Measurements from ENCODE around the gene DCUN1D1.

Gene DCUN1D1

DNA sequence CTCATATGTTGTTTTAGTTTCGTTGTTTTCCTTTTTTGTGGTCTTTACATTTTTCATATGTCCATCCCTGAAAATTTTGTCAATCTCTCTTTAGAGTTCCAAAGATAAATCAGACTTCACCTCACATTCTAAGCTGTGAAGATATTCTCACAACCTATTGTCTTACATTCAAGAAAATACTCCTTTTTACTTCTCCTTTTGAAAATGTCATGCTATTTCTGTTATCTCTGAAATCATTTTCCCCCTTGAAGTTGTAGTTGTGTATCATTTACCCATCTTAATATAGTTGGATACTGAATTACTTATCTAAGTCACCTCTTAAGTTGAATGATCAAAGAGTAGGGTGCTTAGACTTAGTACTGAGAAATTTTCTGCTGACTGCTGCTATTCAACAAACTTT is 74.3 kb downstream of the DCUN1D1 start:
- Histone ChIP-seq H3K9me3 (no peaks in the 10 kb centered on the region), H3K4me3 (ENCODE audit: low read depth in 1 of 2, low read length in 1 of 2) (no peak overlapping the region), H3K27me3 (no peaks in the 10 kb centered on the region), H3K27ac (no peak overlapping the region), H3K4me1 (ENCODE audit: control insufficient read depth in 1 of 2, insufficient read depth in 1 of 2, low read depth in 1 of 2, low read length in 1 of 2) (no peaks in the 10 kb centered on the region), H3K36me3 (peaks cover 80% of the 10 kb centered on the region)
- TF ChIP-seq, protein P1, sequence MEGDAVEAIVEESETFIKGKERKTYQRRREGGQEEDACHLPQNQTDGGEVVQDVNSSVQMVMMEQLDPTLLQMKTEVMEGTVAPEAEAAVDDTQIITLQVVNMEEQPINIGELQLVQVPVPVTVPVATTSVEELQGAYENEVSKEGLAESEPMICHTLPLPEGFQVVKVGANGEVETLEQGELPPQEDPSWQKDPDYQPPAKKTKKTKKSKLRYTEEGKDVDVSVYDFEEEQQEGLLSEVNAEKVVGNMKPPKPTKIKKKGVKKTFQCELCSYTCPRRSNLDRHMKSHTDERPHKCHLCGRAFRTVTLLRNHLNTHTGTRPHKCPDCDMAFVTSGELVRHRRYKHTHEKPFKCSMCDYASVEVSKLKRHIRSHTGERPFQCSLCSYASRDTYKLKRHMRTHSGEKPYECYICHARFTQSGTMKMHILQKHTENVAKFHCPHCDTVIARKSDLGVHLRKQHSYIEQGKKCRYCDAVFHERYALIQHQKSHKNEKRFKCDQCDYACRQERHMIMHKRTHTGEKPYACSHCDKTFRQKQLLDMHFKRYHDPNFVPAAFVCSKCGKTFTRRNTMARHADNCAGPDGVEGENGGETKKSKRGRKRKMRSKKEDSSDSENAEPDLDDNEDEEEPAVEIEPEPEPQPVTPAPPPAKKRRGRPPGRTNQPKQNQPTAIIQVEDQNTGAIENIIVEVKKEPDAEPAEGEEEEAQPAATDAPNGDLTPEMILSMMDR (IDR thresholded peaks at IDR 0.05), result no peak

DNA sequence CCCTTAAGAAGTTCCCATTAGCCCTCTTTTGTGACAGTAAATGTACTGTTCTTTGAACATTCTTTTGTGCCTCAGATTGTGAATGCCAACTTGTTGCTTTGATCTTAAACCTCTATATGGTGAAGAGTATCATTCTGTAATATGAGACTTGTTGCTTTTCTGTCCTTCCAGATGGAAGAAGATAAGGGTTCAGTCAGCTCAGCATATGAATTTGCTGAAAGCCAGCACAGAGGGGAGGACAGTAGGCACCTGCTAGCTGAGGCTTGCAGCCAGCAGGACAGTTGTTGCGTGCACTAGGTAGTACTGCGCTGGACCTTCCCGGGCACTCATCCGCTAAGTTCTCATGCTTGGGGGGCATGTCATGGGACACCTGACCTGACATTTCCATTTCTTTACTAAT is 74.7 kb downstream of the DCUN1D1 start:
- TF ChIP-seq, protein P1 (IDR thresholded peaks at IDR 0.05), result no peak
- Histone ChIP-seq H3K4me1 (ENCODE audit: control insufficient read depth in 1 of 2, insufficient read depth in 1 of 2, low read depth in 1 of 2, low read length in 1 of 2) (no peaks in the 10 kb centered on the region), H3K36me3 (peaks cover 79% of the 10 kb centered on the region)

DNA sequence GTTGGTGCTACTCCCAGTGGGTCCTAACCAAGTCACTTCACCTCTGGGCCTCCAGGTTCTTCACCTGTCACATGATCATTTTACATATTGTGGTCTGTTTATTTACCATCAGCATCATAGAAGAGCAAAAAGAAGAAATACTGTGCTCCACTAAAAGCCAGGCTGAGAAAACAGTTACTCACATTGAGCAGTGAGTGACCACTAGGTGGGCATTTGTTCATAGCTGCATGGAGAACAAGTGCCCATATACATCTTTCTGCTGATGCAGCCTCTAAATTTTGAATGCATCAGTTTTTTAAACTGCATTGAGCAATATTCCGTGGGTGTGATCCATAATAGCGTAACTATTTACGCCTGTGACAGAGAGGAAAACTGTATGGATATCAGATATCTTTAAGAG is 76.2 kb downstream of the DCUN1D1 start:
- TF ChIP-seq, protein P1 (IDR thresholded peaks at IDR 0.05), result no peak
- Histone ChIP-seq H3K4me1 (ENCODE audit: control insufficient read depth in 1 of 2, insufficient read depth in 1 of 2, low read depth in 1 of 2, low read length in 1 of 2) (no peaks in the 10 kb centered on the region), H3K4me3 (ENCODE audit: low read depth in 1 of 2, low read length in 1 of 2) (no peak overlapping the region), H3K27ac (no peak overlapping the region), H3K36me3 (peaks cover 84% of the 10 kb centered on the region), H3K27me3 (no peaks in the 10 kb centered on the region), H3K9me3 (no peaks in the 10 kb centered on the region)

More for the DNA sequence above, 74.7 kb downstream of the DCUN1D1 start:
- Histone ChIP-seq H3K4me3 (ENCODE audit: low read depth in 1 of 2, low read length in 1 of 2) (no peak overlapping the region), H3K9me3 (no peaks in the 10 kb centered on the region), H3K27ac (no peak overlapping the region), H3K27me3 (no peaks in the 10 kb centered on the region)

DNA sequence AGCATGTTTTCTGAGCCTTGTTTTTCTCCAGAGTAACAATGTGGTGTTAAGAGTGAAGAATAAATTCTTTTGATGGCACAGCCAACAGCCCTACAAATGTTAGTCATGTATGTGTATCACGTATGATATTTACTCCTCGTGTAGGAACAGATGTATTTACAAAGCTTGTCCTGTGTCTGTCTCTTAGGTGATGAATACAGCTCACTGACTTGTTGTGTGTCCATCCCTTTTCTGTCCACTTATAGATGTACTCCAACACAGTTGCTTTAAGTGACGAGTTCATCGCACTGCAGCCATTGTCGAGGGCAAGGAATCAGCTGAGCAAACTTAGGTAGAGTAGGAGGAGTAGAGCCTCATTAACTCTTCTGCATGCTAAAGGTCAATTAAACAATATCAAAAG is 78.1 kb downstream of the DCUN1D1 start:
- no peak overlapping the region for H3K4me3 ChIP-seq (ENCODE audit: low read depth in 1 of 2, low read length in 1 of 2)
- no peaks in the 10 kb centered on the region for H3K9me3 ChIP-seq
- TF ChIP-seq, protein P1 (IDR thresholded peaks at IDR 0.05), result no peak
- no peak overlapping the region for H3K27ac ChIP-seq
- H3K36me3 ChIP-seq, result peaks cover 92% of the 10 kb centered on the region
- H3K27me3 ChIP-seq, result no peaks in the 10 kb centered on the region
- H3K4me1 ChIP-seq (ENCODE audit: control insufficient read depth in 1 of 2, insufficient read depth in 1 of 2, low read depth in 1 of 2, low read length in 1 of 2), result no peaks in the 10 kb centered on the region

DNA sequence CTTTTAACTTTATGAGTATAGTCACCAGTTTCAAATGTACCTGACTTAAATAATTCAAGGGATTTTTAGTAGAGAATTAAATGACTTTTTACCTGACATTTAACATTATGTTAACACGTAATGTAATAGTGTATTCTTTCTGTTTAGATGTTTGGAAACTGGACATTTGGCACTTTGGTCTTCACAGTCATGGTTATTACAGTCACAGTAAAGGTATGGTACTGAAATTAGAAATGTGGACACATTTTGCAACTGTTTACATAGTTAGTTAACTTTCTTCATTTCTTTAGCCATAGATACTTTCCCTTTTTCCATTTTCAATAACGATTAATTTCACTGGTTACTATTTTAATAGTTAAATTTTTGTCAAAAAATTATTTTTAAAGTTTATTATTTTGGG is 83.8 kb downstream of the DCUN1D1 start:
- H3K9me3 ChIP-seq, result no peaks in the 10 kb centered on the region
- peak overlapping the region; percentile 10 for H3K27ac ChIP-seq
- H3K27me3 ChIP-seq, result no peaks in the 10 kb centered on the region
- peaks cover 94% of the 10 kb centered on the region for H3K36me3 ChIP-seq
- TF ChIP-seq, protein P1 (IDR thresholded peaks at IDR 0.05), result no peak
- no peaks in the 10 kb centered on the region for H3K4me1 ChIP-seq (ENCODE audit: control insufficient read depth in 1 of 2, insufficient read depth in 1 of 2, low read depth in 1 of 2, low read length in 1 of 2)
- no peak overlapping the region for H3K4me3 ChIP-seq (ENCODE audit: low read depth in 1 of 2, low read length in 1 of 2)

All from neutrophil (primary cell).